ENCODE results near the gene ARID3A. TPM values are rescaled to one million over a fixed set of nuclear protein-coding genes. Genes with fewer than 3 reads are reported as not detected.

ARID3A gene
- total and polyA plus RNA-seq, 2 of the 13 experiments (the other 11 are each of a cell fraction or from before 2014, with no cell fraction given) = 71.3 to 77.9 TPM

DNA sequence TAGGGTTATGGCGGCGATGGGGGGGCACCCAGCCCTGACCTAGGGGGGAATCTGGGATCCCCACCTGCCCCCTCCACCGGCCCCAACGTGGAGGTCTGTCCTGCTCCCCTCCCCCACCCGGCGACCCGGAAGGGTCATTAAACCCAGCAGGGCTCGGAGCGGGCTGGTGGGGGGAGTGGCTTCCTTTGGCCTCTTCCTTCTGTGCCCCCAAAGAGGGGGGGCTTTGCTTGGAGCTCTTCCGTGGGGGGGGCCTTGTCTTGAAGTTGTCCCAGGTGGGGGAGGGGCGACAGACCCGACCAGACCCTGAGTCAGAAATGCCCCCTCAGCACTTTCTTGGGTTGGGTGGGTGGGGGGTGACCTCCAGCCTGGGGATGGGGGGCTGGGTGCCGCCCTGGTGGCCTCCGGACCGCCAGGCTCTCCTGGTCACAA lies 1.5 kb downstream of the ARID3A start (continued):
- no peak for TF ChIP-seq SOX6 (IDR thresholded peaks at IDR 0.05)
- TF ChIP-seq SOX6 (CRISPR knock-in tag; IDR thresholded peaks at IDR 0.05) = no peak
- TF ChIP-seq ZFP36 (IDR thresholded peaks at IDR 0.05; ENCODE audit: borderline replicate concordance, low read depth, low read length, partially characterized antibody) = no peak
- no peak for TF ChIP-seq MIXL1 (CRISPR knock-in tag; IDR thresholded peaks at IDR 0.05)
- no peak for TF ChIP-seq NFYB (CRISPR knock-in tag; IDR thresholded peaks at IDR 0.05)
- TF ChIP-seq PRMT3 (CRISPR knock-in tag; IDR thresholded peaks at IDR 0.05; ENCODE audit: borderline replicate concordance, low read depth) = no peak
- TF ChIP-seq KLF15 (CRISPR knock-in tag; IDR thresholded peaks at IDR 0.05; ENCODE audit: borderline replicate concordance) = no peak
- TF ChIP-seq, protein P1, sequence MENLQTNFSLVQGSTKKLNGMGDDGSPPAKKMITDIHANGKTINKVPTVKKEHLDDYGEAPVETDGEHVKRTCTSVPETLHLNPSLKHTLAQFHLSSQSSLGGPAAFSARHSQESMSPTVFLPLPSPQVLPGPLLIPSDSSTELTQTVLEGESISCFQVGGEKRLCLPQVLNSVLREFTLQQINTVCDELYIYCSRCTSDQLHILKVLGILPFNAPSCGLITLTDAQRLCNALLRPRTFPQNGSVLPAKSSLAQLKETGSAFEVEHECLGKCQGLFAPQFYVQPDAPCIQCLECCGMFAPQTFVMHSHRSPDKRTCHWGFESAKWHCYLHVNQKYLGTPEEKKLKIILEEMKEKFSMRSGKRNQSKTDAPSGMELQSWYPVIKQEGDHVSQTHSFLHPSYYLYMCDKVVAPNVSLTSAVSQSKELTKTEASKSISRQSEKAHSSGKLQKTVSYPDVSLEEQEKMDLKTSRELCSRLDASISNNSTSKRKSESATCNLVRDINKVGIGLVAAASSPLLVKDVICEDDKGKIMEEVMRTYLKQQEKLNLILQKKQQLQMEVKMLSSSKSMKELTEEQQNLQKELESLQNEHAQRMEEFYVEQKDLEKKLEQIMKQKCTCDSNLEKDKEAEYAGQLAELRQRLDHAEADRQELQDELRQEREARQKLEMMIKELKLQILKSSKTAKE (CRISPR knock-in tag; IDR thresholded peaks at IDR 0.05; ENCODE audit: borderline replicate concordance) = peak; percentile 47; the same call in 1 of the 2 replicates
- TF ChIP-seq ZMYM4 (CRISPR knock-in tag; IDR thresholded peaks at IDR 0.05) = no peak
- TF ChIP-seq, protein P2, sequence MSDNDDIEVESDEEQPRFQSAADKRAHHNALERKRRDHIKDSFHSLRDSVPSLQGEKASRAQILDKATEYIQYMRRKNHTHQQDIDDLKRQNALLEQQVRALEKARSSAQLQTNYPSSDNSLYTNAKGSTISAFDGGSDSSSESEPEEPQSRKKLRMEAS (IDR thresholded peaks at IDR 0.05) = peak; percentile 53
- no peak for TF ChIP-seq TBP (CRISPR knock-in tag; IDR thresholded peaks at IDR 0.05)
- TF ChIP-seq, protein P3, sequence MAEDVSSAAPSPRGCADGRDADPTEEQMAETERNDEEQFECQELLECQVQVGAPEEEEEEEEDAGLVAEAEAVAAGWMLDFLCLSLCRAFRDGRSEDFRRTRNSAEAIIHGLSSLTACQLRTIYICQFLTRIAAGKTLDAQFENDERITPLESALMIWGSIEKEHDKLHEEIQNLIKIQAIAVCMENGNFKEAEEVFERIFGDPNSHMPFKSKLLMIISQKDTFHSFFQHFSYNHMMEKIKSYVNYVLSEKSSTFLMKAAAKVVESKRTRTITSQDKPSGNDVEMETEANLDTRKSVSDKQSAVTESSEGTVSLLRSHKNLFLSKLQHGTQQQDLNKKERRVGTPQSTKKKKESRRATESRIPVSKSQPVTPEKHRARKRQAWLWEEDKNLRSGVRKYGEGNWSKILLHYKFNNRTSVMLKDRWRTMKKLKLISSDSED (CRISPR knock-in tag; IDR thresholded peaks at IDR 0.05) = no peak
- no peak for TF ChIP-seq U2AF1 (optimal IDR thresholded peaks at IDR 0.05; ENCODE audit: low read depth, low read length)
- TF ChIP-seq, protein P4, sequence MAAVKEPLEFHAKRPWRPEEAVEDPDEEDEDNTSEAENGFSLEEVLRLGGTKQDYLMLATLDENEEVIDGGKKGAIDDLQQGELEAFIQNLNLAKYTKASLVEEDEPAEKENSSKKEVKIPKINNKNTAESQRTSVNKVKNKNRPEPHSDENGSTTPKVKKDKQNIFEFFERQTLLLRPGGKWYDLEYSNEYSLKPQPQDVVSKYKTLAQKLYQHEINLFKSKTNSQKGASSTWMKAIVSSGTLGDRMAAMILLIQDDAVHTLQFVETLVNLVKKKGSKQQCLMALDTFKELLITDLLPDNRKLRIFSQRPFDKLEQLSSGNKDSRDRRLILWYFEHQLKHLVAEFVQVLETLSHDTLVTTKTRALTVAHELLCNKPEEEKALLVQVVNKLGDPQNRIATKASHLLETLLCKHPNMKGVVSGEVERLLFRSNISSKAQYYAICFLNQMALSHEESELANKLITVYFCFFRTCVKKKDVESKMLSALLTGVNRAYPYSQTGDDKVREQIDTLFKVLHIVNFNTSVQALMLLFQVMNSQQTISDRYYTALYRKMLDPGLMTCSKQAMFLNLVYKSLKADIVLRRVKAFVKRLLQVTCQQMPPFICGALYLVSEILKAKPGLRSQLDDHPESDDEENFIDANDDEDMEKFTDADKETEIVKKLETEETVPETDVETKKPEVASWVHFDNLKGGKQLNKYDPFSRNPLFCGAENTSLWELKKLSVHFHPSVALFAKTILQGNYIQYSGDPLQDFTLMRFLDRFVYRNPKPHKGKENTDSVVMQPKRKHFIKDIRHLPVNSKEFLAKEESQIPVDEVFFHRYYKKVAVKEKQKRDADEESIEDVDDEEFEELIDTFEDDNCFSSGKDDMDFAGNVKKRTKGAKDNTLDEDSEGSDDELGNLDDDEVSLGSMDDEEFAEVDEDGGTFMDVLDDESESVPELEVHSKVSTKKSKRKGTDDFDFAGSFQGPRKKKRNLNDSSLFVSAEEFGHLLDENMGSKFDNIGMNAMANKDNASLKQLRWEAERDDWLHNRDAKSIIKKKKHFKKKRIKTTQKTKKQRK (IDR thresholded peaks at IDR 0.05; ENCODE audit: low read length) = no peak
- TF ChIP-seq, protein P5, sequence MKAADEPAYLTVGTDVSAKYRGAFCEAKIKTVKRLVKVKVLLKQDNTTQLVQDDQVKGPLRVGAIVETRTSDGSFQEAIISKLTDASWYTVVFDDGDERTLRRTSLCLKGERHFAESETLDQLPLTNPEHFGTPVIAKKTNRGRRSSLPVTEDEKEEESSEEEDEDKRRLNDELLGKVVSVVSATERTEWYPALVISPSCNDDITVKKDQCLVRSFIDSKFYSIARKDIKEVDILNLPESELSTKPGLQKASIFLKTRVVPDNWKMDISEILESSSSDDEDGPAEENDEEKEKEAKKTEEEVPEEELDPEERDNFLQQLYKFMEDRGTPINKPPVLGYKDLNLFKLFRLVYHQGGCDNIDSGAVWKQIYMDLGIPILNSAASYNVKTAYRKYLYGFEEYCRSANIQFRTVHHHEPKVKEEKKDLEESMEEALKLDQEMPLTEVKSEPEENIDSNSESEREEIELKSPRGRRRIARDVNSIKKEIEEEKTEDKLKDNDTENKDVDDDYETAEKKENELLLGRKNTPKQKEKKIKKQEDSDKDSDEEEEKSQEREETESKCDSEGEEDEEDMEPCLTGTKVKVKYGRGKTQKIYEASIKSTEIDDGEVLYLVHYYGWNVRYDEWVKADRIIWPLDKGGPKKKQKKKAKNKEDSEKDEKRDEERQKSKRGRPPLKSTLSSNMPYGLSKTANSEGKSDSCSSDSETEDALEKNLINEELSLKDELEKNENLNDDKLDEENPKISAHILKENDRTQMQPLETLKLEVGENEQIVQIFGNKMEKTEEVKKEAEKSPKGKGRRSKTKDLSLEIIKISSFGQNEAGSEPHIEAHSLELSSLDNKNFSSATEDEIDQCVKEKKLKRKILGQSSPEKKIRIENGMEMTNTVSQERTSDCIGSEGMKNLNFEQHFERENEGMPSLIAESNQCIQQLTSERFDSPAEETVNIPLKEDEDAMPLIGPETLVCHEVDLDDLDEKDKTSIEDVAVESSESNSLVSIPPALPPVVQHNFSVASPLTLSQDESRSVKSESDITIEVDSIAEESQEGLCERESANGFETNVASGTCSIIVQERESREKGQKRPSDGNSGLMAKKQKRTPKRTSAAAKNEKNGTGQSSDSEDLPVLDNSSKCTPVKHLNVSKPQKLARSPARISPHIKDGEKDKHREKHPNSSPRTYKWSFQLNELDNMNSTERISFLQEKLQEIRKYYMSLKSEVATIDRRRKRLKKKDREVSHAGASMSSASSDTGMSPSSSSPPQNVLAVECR (CRISPR knock-in tag; IDR thresholded peaks at IDR 0.05; ENCODE audit: borderline replicate concordance) = peak; percentile 12; the same call in 1 of the 2 replicates
- TF ChIP-seq HIVEP1 (CRISPR knock-in tag; IDR thresholded peaks at IDR 0.05) = no peak; the same call in 1 of the 2 replicates
- TF ChIP-seq, protein P6, sequence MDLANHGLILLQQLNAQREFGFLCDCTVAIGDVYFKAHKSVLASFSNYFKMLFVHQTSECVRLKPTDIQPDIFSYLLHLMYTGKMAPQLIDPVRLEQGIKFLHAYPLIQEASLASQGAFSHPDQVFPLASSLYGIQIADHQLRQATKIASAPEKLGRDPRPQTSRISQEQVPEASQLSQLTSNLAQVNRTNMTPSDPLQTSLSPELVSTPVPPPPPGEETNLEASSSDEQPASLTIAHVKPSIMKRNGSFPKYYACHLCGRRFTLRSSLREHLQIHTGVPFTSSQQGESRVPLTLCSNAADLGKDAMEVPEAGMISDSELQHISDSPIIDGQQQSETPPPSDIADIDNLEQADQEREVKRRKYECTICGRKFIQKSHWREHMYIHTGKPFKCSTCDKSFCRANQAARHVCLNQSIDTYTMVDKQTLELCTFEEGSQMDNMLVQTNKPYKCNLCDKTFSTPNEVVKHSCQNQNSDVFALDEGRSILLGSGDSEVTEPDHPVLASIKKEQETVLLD (CRISPR knock-in tag; IDR thresholded peaks at IDR 0.05; ENCODE audit: low read depth) = no peak
- TF ChIP-seq GATAD1 (CRISPR knock-in tag; IDR thresholded peaks at IDR 0.05) = 0 out of 2 replicates have a peak, but pooled peaks have one; percentile 5

Measured in HepG2 (cell line).